Osteocyte (in vitro differentiated cells): ENCODE data around the gene ALOX15B. TPM values are rescaled to one million over a fixed set of nuclear protein-coding genes. Genes with fewer than 3 reads are reported as not detected.

ENCODE experiments used
- DNase-seq: peaks from one replicate; pipeline ENCODE4 v3.0.0; 2021; ENCODE audit warnings: mixed read lengths; ENCODE audit not compliant: unreplicated experiment; ENCODE audit errors: extremely low spot score
- H3K27ac Mint-ChIP-seq: one replicate; pipeline ENCODE4 v1.8.0; 2021; ENCODE audit warnings: mild to moderate bottlenecking, mixed read lengths; ENCODE audit not compliant: unreplicated experiment
- H3K27me3 Mint-ChIP-seq: one replicate; pipeline ENCODE4 v1.8.0; 2021; ENCODE audit warnings: mixed read lengths; ENCODE audit not compliant: unreplicated experiment
- H3K36me3 Mint-ChIP-seq: one replicate; pipeline ENCODE4 v1.8.0; 2021; ENCODE audit warnings: mixed read lengths; ENCODE audit not compliant: unreplicated experiment
- H3K4me1 Mint-ChIP-seq: one replicate; pipeline ENCODE4 v1.8.0; 2021; ENCODE audit warnings: mixed read lengths; ENCODE audit not compliant: unreplicated experiment
- H3K4me3 Mint-ChIP-seq: one replicate; pipeline ENCODE4 v1.8.0; 2021; ENCODE audit warnings: mild to moderate bottlenecking, moderate library complexity, mixed read lengths; ENCODE audit not compliant: unreplicated experiment
- H3K9me3 Mint-ChIP-seq: one replicate; pipeline ENCODE4 v1.8.0; 2021; ENCODE audit warnings: mixed read lengths; ENCODE audit not compliant: unreplicated experiment
- total RNA-seq: library from RNA; stranded (reverse); gene quantifications from 2 replicates; pipeline ENCODE4 v1.2.1, GENCODE V29; 2021
- TF ChIP-seq, protein P1 (sequence below): fragments of 200-600 bp; sonication (generic); IDR thresholded peaks from 2 replicates; pipeline ENCODE4 v1.5.0; 2021; ENCODE audit warnings: antibody characterized with exemption, mild to moderate bottlenecking, moderate library complexity

The ALOX15B gene
- total RNA-seq, 1 donor from 2014 or later, result not detected

DNA sequence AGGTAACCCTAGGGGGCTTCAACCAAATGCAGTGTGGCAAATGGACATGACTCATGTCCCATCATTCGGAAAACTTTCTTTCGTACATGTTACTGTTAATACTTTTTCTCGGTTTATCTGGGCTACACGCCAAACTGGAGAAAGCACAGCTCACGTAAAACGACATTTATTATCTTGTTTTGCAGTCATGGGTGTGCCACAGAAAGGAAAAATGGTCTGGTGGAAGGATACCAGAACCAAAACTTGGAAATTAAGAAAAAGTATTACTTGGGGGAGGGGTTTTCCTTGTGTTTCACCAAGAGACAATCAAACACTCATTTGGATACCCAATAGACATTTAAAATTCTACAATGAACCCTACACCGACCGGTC lies 23.6 kb downstream of the ALOX15B start:
- peaks cover 8% of the 10 kb centered on the region for H3K4me1 Mint-ChIP-seq
- no peak for DNase-seq
- H3K4me3 Mint-ChIP-seq, result no peak overlapping the region
- H3K36me3 Mint-ChIP-seq, result no peaks in the 10 kb centered on the region
- TF ChIP-seq, protein P1, sequence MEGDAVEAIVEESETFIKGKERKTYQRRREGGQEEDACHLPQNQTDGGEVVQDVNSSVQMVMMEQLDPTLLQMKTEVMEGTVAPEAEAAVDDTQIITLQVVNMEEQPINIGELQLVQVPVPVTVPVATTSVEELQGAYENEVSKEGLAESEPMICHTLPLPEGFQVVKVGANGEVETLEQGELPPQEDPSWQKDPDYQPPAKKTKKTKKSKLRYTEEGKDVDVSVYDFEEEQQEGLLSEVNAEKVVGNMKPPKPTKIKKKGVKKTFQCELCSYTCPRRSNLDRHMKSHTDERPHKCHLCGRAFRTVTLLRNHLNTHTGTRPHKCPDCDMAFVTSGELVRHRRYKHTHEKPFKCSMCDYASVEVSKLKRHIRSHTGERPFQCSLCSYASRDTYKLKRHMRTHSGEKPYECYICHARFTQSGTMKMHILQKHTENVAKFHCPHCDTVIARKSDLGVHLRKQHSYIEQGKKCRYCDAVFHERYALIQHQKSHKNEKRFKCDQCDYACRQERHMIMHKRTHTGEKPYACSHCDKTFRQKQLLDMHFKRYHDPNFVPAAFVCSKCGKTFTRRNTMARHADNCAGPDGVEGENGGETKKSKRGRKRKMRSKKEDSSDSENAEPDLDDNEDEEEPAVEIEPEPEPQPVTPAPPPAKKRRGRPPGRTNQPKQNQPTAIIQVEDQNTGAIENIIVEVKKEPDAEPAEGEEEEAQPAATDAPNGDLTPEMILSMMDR, result no peak
- H3K9me3 Mint-ChIP-seq, result no peaks in the 10 kb centered on the region
- H3K27ac Mint-ChIP-seq, result no peak overlapping the region
- H3K27me3 Mint-ChIP-seq, result peaks cover 65% of the 10 kb centered on the region

DNA sequence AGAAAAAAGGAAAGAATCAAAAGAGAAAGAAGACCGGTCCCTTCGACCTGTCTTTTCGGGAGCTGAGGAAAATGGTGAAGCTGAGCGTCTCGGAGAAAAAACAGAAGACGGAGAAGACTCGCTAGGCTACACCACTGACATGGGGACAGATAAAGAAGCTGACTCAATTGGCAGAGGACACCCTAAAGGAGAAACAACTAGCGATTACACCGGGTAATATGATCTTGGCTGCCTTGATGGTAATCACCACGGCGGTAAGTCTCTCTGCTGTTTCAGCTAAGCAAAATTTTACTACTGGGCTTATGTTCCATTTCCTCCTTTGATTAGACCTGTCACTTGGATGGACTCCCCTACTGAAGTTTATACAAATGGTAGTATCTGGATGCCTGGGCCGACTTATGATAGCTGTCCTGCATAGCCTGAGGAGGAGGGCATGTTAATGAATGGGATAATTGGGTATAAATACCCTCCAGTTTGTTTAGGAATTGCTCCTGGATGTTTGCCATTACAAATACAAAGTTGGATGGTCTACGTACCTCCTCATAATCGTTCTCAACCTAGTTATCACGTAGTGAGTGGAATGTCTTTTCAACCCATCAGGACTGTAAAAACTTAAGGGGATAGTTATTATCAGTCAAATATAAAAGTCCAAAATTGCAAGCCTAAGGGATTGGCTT lies 24.1 kb downstream of the ALOX15B start:
- no peak overlapping the region for H3K27ac Mint-ChIP-seq
- H3K36me3 Mint-ChIP-seq, result no peaks in the 10 kb centered on the region
- no peak for DNase-seq
- H3K27me3 Mint-ChIP-seq, result peaks cover 66% of the 10 kb centered on the region
- no peaks in the 10 kb centered on the region for H3K9me3 Mint-ChIP-seq
- TF ChIP-seq, protein P1, result no peak
- H3K4me3 Mint-ChIP-seq, result no peak overlapping the region
- H3K4me1 Mint-ChIP-seq, result peaks cover 8% of the 10 kb centered on the region

DNA sequence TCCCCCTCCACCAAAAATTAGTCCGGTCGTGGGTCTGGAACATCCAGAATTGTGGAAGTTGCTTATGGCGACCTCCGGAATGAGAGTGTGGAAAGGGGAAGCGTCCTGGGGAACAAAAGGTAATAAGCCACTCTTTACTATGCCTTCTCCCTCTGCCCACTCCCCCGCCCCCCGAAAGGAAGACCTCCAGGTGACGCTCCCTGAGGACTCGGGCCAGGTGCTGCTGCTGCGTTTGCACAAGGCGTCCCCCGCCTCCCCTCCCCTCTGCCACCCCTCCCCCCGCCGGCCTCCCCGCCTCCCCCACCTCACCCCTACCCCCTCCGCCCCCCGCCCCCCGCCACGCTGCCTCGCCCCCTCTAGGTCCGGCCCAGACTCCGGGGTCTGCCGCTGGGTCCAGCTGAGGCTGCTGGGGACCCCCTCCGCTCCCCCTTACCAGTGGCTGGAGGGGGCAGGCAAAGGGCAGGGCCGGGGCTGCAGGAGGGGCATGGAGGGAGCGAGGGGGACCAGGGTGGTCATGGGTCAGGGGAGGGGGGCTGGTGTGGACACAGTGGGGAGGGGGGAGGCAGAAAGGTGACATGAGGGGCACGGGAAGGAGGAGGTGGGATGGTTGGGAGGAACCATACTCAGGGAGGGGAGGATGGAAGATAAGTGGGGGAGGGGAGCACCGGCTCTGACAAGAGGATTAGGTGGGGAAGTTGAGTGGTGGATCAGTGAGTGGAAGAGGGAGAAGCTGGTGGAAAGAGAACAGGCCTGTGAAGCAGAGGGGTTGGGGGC lies 25.1 kb downstream of the ALOX15B start:
- Mint-ChIP-seq H3K27me3 (peaks cover 70% of the 10 kb centered on the region), H3K9me3 (no peaks in the 10 kb centered on the region), H3K4me3 (no peak overlapping the region), H3K27ac (no peak overlapping the region), H3K36me3 (no peaks in the 10 kb centered on the region), H3K4me1 (peaks cover 8% of the 10 kb centered on the region)
- TF ChIP-seq, protein P1, result no peak
- DNase-seq, result no peak

DNA sequence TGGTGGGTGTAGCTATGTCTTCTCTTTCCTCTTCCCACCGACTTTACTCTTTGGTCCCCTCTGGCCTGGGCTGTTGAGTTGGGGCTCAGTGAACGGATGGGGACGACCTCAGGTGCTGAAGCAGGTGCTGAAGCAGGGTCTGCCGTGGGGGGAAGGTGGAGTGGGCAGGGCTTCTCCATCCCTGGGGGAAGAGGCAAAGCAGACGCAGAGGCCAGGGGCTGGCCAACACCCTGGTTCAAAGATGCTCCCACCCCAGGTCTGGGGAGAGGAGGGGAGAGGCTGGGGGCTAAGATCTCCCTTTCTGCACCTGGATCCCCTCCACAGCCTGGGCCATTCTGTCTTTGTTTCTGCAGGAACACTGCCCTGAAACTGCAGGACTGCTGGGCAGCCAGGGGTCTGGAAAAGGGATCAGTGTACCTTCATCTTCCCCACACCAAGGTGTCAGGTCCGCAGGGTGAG lies 25.7 kb downstream of the ALOX15B start:
- Mint-ChIP-seq H3K4me1 (peaks cover 8% of the 10 kb centered on the region), H3K36me3 (no peaks in the 10 kb centered on the region), H3K4me3 (no peak overlapping the region), H3K27ac (no peak overlapping the region), H3K9me3 (no peaks in the 10 kb centered on the region), H3K27me3 (peaks cover 69% of the 10 kb centered on the region)
- TF ChIP-seq, protein P1, result no peak
- no peak for DNase-seq
